ENCODE data around the gene CWH43.
"Not testable (repeated sequence)": the region's sequence is repeated elsewhere in the genome, so short reads cannot be mapped to it uniquely, and the experiment has no call there.

CWH43 gene

DNA sequence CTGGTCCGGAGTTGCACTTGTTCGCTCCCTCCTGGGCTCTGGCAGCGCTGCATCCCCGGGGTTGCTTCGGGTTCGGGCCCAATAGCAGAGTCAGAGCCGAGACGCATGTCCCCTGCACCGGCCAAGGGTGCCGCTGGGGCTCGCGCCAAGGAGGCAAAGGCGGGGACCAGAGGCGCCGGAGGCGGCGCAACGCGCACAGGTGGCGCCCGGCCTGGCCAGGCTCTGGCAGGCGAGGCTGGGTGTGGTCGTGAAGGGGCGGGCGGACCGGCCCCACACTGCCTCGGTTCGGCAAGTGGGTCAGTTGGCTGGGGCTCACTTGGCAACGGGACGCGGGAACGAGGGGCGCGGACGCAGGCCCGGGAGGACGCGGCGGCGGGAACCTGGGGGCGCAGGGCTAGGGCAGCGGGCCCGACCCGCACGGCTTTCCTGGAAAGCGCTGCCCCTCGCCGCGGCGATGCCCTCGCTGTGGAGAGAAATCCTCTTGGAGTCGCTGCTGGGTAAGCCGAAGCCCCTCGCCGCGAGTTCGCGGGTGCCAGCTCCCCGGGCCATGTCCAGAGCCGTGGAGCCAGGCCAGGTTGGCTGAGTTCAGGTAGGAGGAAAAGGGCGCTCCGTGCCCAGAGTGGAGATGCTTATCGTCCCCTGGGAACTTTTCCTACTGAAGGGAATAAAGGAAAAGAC, at the start of gene CWH43:
CWH43 (plus strand) TSS at position 300 of the 678 bp plus-strand sequence; CDS start at position 455, 155 bp downstream.
- DNase-seq (ENCODE audit: low spot score), result peak; percentile 33

DNA sequence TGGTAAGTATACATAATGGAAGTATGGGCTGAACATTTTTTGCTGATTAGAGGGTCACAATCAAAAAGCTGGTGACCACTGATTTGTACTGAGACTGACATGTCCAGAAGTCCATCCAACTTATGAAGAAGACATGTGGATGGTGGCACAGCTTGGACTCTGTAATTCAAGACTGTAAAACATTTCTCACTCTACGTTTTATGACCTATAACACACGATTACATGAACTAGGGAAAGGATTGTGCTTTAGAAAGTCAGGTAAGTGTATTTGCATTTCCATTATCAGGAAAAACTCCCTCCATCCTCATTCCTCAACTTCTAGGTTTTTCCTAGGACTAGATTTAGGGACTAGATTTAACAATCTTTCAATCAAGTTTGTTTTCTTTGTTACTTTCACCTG, 49.0 kb upstream of the CWH43 start:
- DNase-seq (ENCODE audit: low spot score), result no peak

DNA sequence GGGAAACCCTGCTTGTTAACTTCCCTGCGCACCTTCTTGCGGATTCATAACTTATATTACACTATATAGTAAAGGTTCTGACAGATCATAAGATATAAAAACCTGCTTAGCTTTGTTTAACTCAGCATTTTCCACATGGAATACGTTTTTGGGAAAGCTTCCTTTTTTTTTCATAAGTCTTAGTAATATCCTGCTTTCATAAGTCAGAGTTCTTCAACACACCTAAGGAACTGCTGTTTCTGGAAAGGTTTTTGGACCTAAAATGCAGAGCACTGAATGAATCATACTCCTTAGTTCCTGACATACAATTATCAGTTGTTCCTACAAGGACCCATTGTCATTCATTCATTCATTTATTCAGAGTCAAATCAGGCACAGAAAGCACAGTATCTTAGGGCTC, 47.2 kb upstream of the CWH43 start:
- DNase-seq (ENCODE audit: low spot score), result no peak

DNA sequence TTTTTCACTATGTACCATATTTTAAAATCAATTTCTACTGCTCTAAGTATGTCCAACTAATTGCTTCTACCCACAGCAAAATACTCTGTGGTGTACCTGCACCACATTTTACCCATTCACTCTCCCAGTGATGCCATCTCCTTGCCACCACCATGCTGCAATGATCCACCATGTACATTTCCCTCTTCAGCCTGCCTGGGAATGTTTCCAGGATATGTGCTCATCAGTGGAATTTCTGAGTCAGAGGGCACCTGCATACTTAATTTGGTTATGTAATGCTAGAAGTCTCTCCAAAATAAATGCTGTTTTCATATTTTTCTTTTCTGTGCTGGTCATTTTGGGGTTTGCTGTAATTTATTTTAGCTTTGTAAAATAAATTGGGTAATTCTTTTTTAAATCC, 46.3 kb upstream of the CWH43 start:
- DNase-seq (ENCODE audit: low spot score), result no peak

DNA sequence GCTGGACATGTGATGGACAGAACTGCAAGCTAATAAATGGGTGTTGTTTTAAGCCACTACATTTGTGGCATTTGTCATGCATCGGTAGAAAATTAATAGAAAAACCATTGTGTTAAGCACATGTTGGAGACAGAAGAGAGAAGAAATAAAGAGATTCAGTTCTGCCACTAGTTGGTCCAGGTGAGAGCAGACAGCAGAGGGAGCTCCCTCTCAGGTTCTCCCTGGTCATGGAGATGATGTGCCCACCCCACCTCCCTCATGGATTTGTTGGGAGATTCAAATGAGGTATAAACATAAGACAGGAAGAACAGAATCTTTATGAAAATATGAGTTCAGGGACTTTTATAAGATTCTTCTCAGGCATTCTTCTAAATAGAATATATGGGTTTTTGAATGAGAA, 42.7 kb upstream of the CWH43 start:
- peak; percentile 45 for DNase-seq (ENCODE audit: low spot score)

DNA sequence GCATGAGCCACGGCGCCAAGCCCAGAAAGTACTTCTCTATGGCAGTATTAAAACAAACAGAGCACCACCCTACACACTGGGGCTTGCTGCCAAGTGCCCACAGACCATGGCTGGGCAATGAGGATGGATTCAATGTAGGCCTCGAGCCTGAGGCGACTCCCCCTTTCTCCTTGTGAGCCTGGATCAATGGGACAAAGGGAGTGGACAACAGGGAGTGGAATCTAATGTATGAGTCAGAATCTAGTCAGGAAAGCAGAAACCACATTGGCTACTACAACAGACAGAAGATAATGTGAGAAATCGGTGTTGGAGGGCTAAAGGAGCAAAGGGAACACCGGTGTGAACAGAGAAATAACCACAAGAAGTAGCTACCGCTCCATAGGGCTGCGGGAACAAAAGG, 41.8 kb upstream of the CWH43 start:
- DNase-seq (ENCODE audit: low spot score), result no peak

DNA sequence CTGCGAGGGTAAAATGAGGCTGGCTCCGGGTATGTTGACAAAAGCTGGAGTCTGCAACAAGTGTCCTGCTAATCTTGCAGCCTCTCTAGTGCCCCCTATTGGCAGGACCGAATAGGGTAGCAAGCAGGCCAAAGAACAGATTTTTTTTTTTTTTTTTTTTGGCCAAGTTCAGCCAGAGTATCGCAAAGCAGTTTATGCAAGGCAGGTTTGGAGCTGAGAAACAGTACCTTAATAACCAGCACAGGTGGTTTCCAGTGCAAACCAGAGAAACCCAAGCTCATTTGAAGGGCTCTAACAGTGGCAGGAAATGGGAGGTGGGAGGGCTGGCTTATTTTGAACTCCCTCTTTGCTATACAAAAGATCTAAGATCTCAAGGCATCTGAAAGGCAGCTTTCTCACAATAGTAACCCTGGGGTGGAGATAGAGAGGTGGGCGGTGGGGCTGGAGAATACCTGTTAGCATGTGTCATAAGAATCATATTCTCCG, 41.3 kb upstream of the CWH43 start:
- DNase-seq (ENCODE audit: low spot score), result peak; percentile 49

DNA sequence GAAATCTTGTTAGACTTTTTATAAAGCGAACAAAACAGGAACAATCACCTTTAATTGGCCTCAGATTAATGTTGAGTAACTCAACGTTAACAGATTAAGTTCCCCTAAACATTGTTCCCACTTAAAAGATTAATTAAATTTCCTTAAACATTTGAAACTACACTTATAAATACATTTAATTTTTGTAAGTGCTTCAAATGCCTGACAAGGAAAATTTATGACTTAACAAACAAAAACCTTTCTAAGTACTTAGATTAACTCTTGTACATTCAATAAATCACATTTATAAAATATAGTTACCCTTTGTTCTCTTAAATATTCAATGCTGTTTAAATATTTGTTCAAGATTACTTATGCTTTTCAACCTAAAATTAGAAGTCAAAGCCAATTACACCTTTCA, 40.1 kb upstream of the CWH43 start:
- DNase-seq (ENCODE audit: low spot score), result no peak

DNA sequence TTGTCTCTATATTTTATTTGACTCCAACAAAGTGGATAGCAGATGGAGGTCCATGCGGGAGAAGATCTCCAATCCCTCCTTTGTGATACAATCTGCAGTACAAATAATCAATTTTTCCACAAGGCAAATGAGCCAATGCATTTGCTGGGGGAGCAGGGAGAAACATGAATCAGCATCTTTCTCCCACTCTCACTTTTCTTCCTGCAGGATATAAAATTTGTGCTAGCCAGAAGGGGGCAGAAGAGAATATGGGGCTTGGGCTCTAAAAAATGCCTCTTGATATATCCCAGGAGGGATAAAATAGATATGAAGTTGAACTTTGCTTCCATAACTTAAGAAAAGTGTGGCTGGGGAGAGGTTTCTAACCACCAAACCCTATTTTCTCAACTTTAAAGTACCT, 38.3 kb upstream of the CWH43 start:
- no peak for DNase-seq (ENCODE audit: low spot score)

DNA sequence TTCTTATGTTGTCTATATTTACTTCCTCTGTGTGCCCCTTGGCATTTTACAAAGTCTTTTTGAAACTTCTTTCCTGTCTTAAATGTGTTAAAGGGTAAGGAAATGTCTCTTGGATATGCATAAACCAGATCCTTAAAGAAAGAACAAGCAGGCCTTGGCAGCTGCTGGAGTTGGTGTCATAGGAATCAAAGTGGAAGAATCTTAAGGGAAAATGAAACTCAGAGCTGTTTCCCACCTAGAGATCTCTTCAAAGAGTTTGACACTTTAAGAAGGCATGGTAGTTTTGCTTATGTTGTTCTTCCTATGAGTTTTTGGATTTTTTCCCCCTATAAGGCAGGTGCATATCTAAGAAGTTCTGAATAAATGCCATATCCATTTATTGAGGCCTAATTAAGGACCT, 37.0 kb upstream of the CWH43 start:
- no peak for DNase-seq (ENCODE audit: low spot score)

DNA sequence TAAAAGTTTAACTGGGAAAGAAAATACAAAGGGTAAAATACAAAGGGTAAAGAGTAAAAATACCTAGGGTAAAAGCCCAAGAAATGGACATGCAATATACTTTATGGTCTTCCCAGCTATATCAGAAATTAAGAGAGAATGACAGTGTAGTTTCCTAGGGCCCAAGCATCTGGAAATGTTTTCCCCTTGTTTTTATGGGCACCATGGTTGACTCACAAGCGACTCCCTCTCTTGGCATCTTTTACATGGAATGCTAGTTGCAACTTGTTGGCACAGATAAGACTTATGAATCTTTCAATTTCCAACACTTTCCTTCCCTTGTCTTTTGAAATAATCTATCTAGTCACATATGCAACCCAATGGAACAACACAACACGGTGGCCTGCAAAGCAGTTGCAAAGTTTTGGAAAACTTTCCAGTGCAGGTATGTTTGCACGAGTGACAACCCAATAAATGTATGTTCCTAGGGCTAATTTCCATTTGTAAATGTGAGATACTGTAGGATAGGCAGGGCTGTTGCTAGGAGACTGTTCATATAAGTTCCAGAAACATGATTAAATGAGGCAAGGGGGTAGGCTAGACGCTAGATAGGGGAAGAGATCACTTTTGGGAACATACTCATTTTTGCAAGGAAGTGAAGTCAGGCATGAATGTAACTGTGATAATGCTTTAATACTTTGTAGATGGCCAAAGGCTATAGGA, 36.4 kb upstream of the CWH43 start:
- no peak for DNase-seq (ENCODE audit: low spot score)

DNA sequence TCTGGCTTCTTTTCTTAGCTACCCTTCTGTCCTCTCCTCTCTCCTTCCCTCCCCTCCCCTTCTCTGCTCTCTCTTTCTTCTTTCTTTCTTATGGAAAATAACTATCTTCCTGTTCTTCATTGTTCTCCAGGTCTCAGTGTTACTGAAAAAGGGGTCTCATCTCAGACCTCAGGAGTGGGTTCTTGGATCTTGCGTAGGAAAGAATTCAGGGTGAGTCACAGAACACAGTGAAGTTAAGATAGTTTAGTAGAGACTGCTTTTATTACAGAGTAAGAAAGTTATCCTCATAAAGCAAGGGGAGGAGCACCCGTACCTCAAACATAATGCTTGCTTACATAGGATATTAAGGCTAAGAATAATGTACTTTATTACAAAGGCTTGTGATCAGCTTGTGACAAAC, 31.8 kb upstream of the CWH43 start:
- DNase-seq (ENCODE audit: low spot score), result no peak

DNA sequence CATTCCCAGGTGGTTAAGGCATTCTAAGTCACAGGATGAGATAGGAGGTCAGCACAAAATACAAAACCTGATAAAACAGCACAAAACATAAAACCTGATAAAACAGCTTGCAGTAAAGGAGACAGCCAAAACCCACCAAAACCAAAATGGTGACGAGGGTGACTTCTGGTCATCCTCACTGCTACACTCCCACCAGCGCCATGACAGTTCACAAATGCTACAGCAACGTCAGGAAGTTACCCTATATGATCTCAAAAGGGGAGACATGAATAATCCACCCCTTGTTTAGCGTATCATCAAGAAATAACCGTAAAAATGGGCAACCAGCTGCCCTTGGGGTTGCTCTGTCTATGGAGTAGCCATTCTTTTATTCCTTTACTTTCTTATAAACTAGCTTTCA, 28.7 kb upstream of the CWH43 start:
- not testable (repeated sequence) for DNase-seq (ENCODE audit: low spot score)

DNA sequence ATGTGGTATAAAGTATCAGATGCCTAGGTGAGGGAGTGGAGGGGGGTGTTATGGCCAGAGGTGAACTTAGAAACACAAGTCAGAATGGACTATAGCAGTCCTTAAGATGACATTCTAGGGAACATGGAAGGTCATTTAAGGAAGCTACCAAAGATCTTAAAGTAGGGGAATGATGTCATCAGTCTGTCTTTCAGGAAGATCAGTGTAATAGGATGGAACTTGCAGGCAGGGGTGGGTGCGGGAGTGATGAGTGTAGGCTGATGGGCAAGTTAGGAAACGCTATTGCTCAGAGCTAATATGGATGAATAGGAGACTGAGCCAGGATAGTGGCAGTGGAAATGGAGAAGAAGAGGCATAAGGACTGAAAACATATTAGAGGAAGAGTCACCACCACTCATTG, 27.5 kb upstream of the CWH43 start:
- no peak for DNase-seq (ENCODE audit: low spot score)

DNA sequence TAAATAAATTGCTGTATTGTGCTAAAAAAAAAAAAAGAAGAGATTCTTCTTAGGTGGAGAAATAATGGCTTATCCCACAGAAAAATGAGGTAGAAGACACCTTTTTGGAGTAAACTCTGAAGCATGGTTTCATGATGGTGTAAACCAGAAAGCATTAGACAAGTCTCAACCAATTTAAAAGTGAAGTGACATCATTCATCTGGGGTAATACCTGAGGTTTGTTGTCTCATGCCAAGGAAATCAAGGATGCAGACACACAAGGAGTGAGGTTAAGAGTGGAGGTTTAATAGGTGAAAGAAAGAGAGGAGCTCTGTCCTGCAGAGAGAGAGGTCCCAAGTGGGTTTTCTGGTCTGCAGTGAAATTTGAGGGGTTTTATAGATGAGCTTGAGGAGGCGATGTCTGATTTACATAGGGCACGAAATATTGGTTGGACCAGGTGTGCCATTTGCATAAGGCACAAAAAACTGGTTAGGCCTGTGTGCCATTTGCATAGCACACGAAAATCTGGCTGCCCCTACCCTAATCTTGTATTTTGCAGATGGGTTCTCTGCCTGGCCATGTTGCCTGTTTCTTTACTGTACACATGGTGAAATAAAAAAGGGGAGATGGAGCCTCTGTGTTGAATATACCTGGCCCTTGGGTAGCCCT, 25.0 kb upstream of the CWH43 start:
- DNase-seq (ENCODE audit: low spot score), result no peak

DNA sequence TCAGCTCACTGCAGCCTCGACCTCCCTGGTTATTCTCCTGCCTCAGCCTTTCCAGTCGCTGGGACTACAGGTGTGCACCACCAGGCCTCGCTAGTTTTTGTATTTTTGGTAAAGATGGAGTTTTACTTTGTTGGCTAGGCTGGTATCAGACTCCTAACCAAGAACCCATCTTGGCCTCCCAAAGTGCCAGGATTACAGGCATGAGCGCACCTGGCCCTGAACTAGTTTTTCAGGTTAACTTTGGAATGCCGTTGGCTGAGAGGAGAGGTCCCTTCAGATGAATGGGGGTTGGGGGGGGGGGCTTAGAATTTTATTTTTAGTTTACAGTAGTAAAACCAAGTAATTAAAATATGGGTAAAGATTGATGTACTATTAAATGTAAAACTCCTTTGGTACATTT, 23.4 kb upstream of the CWH43 start:
- DNase-seq (ENCODE audit: low spot score), result no peak

DNA sequence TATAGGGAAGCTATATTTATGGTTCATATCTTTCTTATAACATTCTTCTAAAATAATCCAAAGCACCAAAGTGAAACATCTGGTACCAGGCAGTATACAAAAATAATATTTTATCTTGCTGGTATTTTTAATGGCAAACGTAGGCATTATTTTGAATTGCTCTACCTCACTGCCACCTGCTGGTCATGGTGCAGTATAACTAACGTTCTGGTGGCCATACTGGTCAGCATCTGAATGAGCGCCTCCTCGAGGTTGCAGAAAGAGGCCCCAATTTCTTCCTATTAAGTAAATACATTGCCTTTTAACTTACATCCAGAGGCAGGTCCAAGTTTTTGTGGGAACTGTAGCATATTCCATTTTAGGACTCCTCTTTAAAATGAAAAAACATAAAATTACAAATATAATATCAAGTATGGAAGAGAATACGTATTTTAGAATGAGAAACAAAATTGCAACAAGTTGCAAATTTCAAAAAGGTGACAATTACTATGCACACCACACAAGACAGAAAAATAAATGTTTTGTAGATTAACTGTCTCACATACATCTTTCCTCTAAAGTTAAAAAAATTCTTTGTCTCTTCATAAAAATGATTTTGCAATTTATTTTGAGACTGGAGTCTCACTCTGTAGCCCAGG, 22.9 kb upstream of the CWH43 start:
- peak; percentile 80 for DNase-seq (ENCODE audit: low spot score)

DNA sequence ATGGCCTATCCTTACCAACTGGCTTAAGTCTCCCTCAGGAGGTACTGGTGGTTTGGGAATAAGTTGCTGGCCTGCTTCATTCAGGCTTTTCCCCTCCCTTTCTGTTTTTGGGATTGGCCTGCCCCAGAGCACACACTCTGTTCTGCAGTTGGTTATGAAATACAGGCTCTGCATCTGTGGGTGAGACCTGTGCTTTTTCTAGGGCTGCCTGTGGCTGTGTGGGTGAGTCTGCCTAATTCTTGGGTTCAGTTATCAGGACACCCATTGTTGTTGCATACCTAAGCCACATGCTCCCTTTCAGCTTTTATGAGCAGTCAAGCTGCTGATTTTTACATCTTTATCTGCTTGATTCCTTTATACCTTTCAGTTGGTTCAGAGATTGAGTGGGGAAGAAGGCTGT, 19.0 kb upstream of the CWH43 start:
- no peak for DNase-seq (ENCODE audit: low spot score)

DNA sequence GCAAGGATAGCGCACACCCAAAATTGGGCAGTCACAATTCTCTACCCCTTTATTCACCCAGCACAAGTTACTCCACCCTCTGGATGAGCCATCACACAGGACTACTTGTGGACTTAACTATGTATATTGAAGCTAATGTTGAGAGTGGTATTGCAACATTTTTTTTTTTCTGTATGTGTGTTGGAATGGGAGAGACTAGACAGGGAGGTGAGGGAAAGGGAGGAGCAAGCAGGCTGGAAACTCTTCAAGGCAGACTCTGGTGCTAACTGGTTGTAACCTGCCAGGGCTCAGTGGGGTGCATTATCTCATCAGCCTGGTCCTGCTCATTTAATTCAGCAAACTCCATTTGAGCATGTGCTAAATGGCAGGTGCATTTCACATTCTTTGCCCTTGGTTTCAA, 18.4 kb upstream of the CWH43 start:
- no peak for DNase-seq (ENCODE audit: low spot score)

DNA sequence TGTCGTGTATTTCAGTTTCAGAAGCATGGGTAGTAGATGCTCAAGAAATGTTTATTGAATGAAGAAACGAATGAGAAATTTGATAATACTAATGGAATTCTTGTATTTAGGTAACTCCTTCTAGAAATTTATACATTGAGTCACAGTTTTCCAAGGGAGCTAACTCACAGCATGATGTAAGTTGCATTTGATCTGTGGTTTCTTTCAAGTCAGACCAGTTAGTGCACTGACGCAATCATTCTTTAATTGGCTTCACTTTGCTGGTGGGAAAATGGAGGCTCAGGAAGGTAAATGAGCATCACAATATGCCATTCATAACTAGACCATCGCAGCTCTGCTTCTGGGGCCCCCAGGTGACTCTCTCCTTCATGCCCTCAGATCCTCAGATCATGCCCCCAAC, 17.3 kb upstream of the CWH43 start:
- DNase-seq (ENCODE audit: low spot score), result no peak

DNA sequence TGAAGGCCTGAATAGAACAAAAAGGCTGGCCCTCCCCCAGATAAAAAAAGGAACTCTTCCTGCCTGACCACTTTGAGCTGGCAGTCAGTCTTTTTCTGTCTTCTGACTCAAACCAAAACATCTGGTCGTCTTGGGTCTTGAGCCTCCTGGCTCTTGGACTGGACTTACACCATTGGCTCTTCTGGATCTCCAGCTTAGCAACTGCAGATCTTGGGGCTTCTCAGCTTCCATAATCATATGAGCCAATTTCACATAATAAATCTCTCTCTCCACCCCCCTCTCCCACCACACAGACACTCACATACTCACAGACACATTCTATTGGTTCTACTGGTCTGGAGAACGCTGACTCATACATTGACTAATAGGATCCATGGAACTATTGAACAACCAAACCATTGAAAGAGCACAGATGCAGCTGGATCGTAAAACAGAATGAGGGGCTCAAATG, 15.6 kb upstream of the CWH43 start:
- no peak for DNase-seq (ENCODE audit: low spot score)

DNA sequence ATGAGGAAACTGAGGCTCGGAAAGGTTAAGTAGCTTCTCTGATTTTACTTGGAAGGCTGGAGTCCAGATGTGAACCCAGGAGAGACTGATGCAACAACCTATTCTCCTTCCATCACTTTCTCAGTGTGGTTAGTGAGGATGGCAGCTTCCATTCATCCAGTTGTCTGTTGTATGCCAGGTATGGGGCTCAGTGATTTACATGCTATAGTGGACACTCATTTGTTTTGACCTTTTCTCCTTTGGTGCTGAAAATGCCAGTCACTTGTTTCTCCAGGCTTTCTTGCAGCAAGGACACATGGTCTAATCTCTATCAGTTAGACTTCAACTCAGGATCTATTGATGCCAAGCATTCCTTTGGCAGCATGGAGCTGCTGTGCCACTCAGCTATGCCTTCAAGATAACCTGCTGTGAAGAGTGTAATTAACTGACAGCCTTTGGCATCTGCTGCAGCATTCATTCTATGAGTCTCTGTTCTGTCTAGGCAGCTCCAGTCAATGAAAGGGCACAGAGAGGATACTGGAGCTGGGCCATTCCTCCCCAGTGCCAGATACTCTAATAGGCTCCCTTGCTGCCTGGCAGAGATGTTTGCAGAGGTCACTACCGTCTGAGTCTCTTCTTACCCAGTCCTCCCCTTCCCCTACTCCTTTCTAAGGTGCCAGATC, 11.0 kb upstream of the CWH43 start:
- DNase-seq (ENCODE audit: low spot score), result no peak

All from D341Med (cell line).